ENCODE measurements around the gene NOL3. TPM values are rescaled to one million over a fixed set of nuclear protein-coding genes. Genes with fewer than 3 reads are reported as not detected.
A peak's percentile ranks its signal among the peaks of the same experiment; 100 is the strongest.

Gene NOL3
- total RNA-seq, 1 experiment from 2014 or later = 68.0 TPM

GRCh38 chr16:67184995-67185650 lies 14.8 kb downstream of the NOL3 start:
- TF ChIP-seq EZH2 (IDR thresholded peaks at IDR 0.05; ENCODE audit: low read depth) (no peak), CTCF (conservative IDR thresholded peaks at IDR 0.05) (peak; percentile 58)
- Histone ChIP-seq H3K27ac (no peak overlapping the region), H3K79me2 (ENCODE audit: low read depth) (peaks cover 16% of the 10 kb centered on the region), H3K4me3 (peak overlapping the region; percentile 67; the same call in 1 of the 2 replicates), H3K36me3 (ENCODE audit: low read depth) (no peaks in the 10 kb centered on the region), H3F3A (ENCODE audit: insufficient read depth, low read depth) (peaks cover 20% of the 10 kb centered on the region; the same call in 1 of the 2 replicates), H3K9me3 (ENCODE audit: insufficient read depth, low read depth) (no peaks in the 10 kb centered on the region), H3K4me1 (replicated peaks; ENCODE audit: insufficient read depth) (peaks cover 36% of the 10 kb centered on the region), H4K20me1 (ENCODE audit: insufficient read depth) (no peaks in the 10 kb centered on the region), H3K4me2 (peak overlapping the region; percentile 84), H3K9me2 (ENCODE audit: insufficient read depth) (no peaks in the 10 kb centered on the region), H2AFZ (no peak overlapping the region), H3K27me3 (ENCODE audit: insufficient read depth, low read depth) (no peaks in the 10 kb centered on the region)
- CTCF ChIA-PET = interaction anchor here (1.2 kb wide), 1 partner anchor 167 kb away, joined by 4 read pairs; no protein-coding TSS in a partner anchor
- BruUV-seq (replicated peaks) = no TSS peak
- intact Hi-C loops (cut with micrococcal nuclease; ENCODE audit: unreplicated experiment) = loop anchor here (2.0 kb wide), 1 partner anchor 72 kb away; no protein-coding TSS in a partner anchor
- DNase-seq = peak; percentile 52 to 77
- POLR2A ChIA-PET (ENCODE audit: unreplicated experiment) = no interaction called here

GRCh38 chr16:67185651-67186134 lies 15.4 kb downstream of the NOL3 start:
- H3K9me3 ChIP-seq (ENCODE audit: insufficient read depth, low read depth) = no peaks in the 10 kb centered on the region
- no peaks in the 10 kb centered on the region for H3K36me3 ChIP-seq (ENCODE audit: low read depth)
- no peaks in the 10 kb centered on the region for H3K27me3 ChIP-seq (ENCODE audit: insufficient read depth, low read depth)
- peaks cover 36% of the 10 kb centered on the region for H3K4me1 ChIP-seq (replicated peaks; ENCODE audit: insufficient read depth)
- 0 out of 2 replicates have a peak overlapping the region, but pooled peaks have one; percentile 84 for H3K4me2 ChIP-seq
- BruUV-seq (replicated peaks) = no TSS peak
- H3K27ac ChIP-seq = no peak overlapping the region
- peaks cover 20% of the 10 kb centered on the region; the same call in 1 of the 2 replicates for H3F3A ChIP-seq (ENCODE audit: insufficient read depth, low read depth)
- H4K20me1 ChIP-seq (ENCODE audit: insufficient read depth) = no peaks in the 10 kb centered on the region
- intact Hi-C loops (cut with micrococcal nuclease; ENCODE audit: unreplicated experiment) = loop anchor here (2.0 kb wide), 1 partner anchor 73 kb away; no protein-coding TSS in a partner anchor
- ChIA-PET POLR2A (ENCODE audit: unreplicated experiment) (no interaction called here), CTCF (interaction anchor here (1.2 kb wide), 1 partner anchor 168 kb away, joined by 4 read pairs; no protein-coding TSS in a partner anchor)
- no peaks in the 10 kb centered on the region for H3K9me2 ChIP-seq (ENCODE audit: insufficient read depth)
- H2AFZ ChIP-seq = no peak overlapping the region
- TF ChIP-seq CTCF (conservative IDR thresholded peaks at IDR 0.05) (no peak), EZH2 (IDR thresholded peaks at IDR 0.05; ENCODE audit: low read depth) (no peak)
- peaks cover 16% of the 10 kb centered on the region for H3K79me2 ChIP-seq (ENCODE audit: low read depth)
- no peak for DNase-seq
- no peak overlapping the region for H3K4me3 ChIP-seq

DNA sequence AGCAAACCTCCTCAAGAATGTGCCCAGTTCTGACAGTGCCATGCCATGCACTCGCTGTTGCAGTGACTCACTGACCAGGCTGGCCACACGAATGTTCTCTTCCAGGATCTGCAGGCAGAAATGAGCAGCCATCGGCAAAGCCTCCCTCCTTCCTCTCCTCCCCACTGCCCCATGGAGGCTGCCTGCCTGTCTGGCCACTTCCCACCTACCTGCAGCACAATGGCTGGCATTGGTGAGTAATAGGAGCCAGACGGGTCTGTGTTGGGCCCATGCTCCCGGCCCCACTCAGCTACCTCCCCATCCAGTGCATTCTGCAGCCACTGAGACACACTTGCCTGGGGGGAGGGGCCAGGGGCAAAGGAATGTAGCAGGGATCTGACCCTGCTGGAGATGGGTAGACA lies 16.2 kb downstream of the NOL3 start:
- Histone ChIP-seq H2AFZ (no peak overlapping the region), H4K20me1 (ENCODE audit: insufficient read depth) (no peaks in the 10 kb centered on the region), H3K4me2 (peak overlapping the region; percentile 46), H3K4me1 (replicated peaks; ENCODE audit: insufficient read depth) (peaks cover 40% of the 10 kb centered on the region), H3K9me3 (ENCODE audit: insufficient read depth, low read depth) (no peaks in the 10 kb centered on the region), H3K27ac (no peak overlapping the region), H3K27me3 (ENCODE audit: insufficient read depth, low read depth) (no peaks in the 10 kb centered on the region), H3F3A (ENCODE audit: insufficient read depth, low read depth) (peaks cover 20% of the 10 kb centered on the region; the same call in 1 of the 2 replicates), H3K4me3 (no peak overlapping the region), H3K36me3 (ENCODE audit: low read depth) (no peaks in the 10 kb centered on the region), H3K79me2 (ENCODE audit: low read depth) (peaks cover 16% of the 10 kb centered on the region), H3K9me2 (ENCODE audit: insufficient read depth) (no peaks in the 10 kb centered on the region)
- POLR2A ChIA-PET (ENCODE audit: unreplicated experiment) = interaction anchor here (0.6 kb wide), 1 partner anchor 8 kb away, joined by 3 read pairs; no protein-coding TSS in a partner anchor
- CTCF ChIA-PET = interaction anchor here (1.0 kb wide), 1 partner anchor 60 kb away, joined by 4 read pairs; no protein-coding TSS in a partner anchor
- intact Hi-C loops (cut with micrococcal nuclease; ENCODE audit: unreplicated experiment) = no loop called here
- peak; percentile 57 to 65 for DNase-seq
- BruUV-seq (replicated peaks) = no TSS peak
- TF ChIP-seq CTCF (conservative IDR thresholded peaks at IDR 0.05) = no peak
- TF ChIP-seq EZH2 (IDR thresholded peaks at IDR 0.05; ENCODE audit: low read depth) = no peak

Data from PC-9 (cell line).